HG02588 (cell line): Measurements from ENCODE around the gene ABHD2.
"Not testable (repeated sequence)": the region's sequence is repeated elsewhere in the genome, so short reads cannot be mapped to it uniquely, and the experiment has no call there.

Experiments used
- ATAC-seq: cut with Tn5 transposase; IDR thresholded peaks from one replicate; pipeline ENCODE4 v1.9.1; 2021; ENCODE audit warnings: mild to moderate bottlenecking, moderate library complexity; ENCODE audit not compliant: unreplicated experiment

The ABHD2 gene

GRCh38 chr15:89136818-89137772 is 48.8 kb downstream of the ABHD2 start:
- no peak for ATAC-seq

GRCh38 chr15:89137926-89138325 is 49.7 kb downstream of the ABHD2 start:
- ATAC-seq: no peak

- ATAC-seq: no peak
Measured at GRCh38 chr15:89138999-89139612, 50.9 kb downstream of the ABHD2 start.

GRCh38 chr15:89139613-89140499 is 51.6 kb downstream of the ABHD2 start:
- no peak for ATAC-seq

- no peak for ATAC-seq
Measured at GRCh38 chr15:89140595-89140994, 52.3 kb downstream of the ABHD2 start.

GRCh38 chr15:89141159-89141558 is 52.9 kb downstream of the ABHD2 start:
- not testable (repeated sequence) for ATAC-seq

GRCh38 chr15:89141885-89142284 is 53.6 kb downstream of the ABHD2 start:
- no peak for ATAC-seq

GRCh38 chr15:89142423-89142822 is 54.2 kb downstream of the ABHD2 start:
- no peak for ATAC-seq

GRCh38 chr15:89143503-89144162 is 55.4 kb downstream of the ABHD2 start:
- ATAC-seq: no peak

- no peak for ATAC-seq
Measured at GRCh38 chr15:89144491-89144890, 56.2 kb downstream of the ABHD2 start.

GRCh38 chr15:89146366-89146765 is 58.1 kb downstream of the ABHD2 start:
- no peak for ATAC-seq

GRCh38 chr15:89148126-89148525 is 59.9 kb downstream of the ABHD2 start:
- ATAC-seq: no peak

- no peak for ATAC-seq
Measured at GRCh38 chr15:89149501-89150101, 61.3 kb downstream of the ABHD2 start.

GRCh38 chr15:89150287-89150686 is 62.0 kb downstream of the ABHD2 start:
- ATAC-seq: no peak

GRCh38 chr15:89150762-89151664 is 62.8 kb downstream of the ABHD2 start:
- ATAC-seq: no peak

- ATAC-seq: no peak
Measured at GRCh38 chr15:89155122-89155521, 66.9 kb downstream of the ABHD2 start.

- no peak for ATAC-seq
Measured at GRCh38 chr15:89155656-89156055, 67.4 kb downstream of the ABHD2 start.

GRCh38 chr15:89157061-89157460 is 68.8 kb downstream of the ABHD2 start:
- ATAC-seq: no peak

- no peak for ATAC-seq
Measured at GRCh38 chr15:89157918-89158564, 69.8 kb downstream of the ABHD2 start.
